MCF 10A (cell line): Measurements from ENCODE around the gene TDP1. TPM values are rescaled to one million over a fixed set of nuclear protein-coding genes. Genes with fewer than 3 reads are reported as not detected.

ENCODE experiments used
- BruUV-seq: library from RNA; stranded (reverse); fragments of 400-500 nt; replicated peaks from 2 replicates; lab custom pipeline; 2021; lab: Mats Ljungman, UMichigan
- CTCF ChIA-PET: fragments of 300-600 bp; sonication (Branson Sonifier 250); formaldehyde crosslinking; extraction: SDS; loops from one replicate; lab custom pipeline; 2021; ENCODE audit warnings: antibody characterized with exemption, inconsistent platforms; lab: Yijun Ruan, JAX
- POLR2A ChIA-PET: fragments of 300-600, 350-650 bp; sonication (Branson Sonifier 250); formaldehyde crosslinking; extraction: SDS; loops from one replicate; lab custom pipeline; 2020; ENCODE audit warnings: antibody characterized with exemption, inconsistent platforms; lab: Yijun Ruan, JAX
- DNase-seq: peaks from one replicate; pipeline ENCODE4 v3.0.0-alpha.2; 2018; ENCODE audit not compliant: unreplicated experiment
- H3K27ac Mint-ChIP-seq: one replicate; pipeline ENCODE4 v1.8.0; 2022; ENCODE audit warnings: mild to moderate bottlenecking, low read depth, mixed read lengths; ENCODE audit not compliant: unreplicated experiment
- H3K27me3 Mint-ChIP-seq: one replicate; pipeline ENCODE4 v1.8.0; 2022; ENCODE audit warnings: mixed read lengths; ENCODE audit not compliant: insufficient read depth, unreplicated experiment
- H3K36me3 Mint-ChIP-seq: one replicate; pipeline ENCODE4 v1.8.0; 2022; ENCODE audit warnings: mild to moderate bottlenecking, moderate library complexity, mixed read lengths; ENCODE audit not compliant: insufficient read depth, unreplicated experiment
- H3K4me1 Mint-ChIP-seq: one replicate; pipeline ENCODE4 v1.8.0; 2022; ENCODE audit warnings: mixed read lengths; ENCODE audit not compliant: insufficient read depth, unreplicated experiment
- H3K4me3 Mint-ChIP-seq: one replicate; pipeline ENCODE4 v1.8.0; 2022; ENCODE audit warnings: mild to moderate bottlenecking, moderate library complexity, mixed read lengths; ENCODE audit not compliant: unreplicated experiment
- H3K9me3 Mint-ChIP-seq: one replicate; pipeline ENCODE4 v1.8.0; 2022; ENCODE audit warnings: mixed read lengths; ENCODE audit not compliant: unreplicated experiment
- intact Hi-C: fragments of 100-400 bp; cut with micrococcal nuclease; formaldehyde crosslinking; loops from 2 replicates; pipeline ENCODE4 v1.14.1; 2022
- total RNA-seq: library from RNA; stranded (reverse); gene quantifications from 2 replicates; pipeline ENCODE4 v1.2.3, GENCODE V29; 2022
- TF ChIP-seq, protein P1 (sequence below): fragments of 200-600 bp; IDR thresholded peaks from one replicate; pipeline ENCODE4 v1.8.0; 2022; ENCODE audit warnings: antibody characterized with exemption, mild to moderate bottlenecking; ENCODE audit not compliant: unreplicated experiment

Gene TDP1
- total RNA-seq, 1 experiment from 2014 or later, result 16.3 TPM

DNA sequence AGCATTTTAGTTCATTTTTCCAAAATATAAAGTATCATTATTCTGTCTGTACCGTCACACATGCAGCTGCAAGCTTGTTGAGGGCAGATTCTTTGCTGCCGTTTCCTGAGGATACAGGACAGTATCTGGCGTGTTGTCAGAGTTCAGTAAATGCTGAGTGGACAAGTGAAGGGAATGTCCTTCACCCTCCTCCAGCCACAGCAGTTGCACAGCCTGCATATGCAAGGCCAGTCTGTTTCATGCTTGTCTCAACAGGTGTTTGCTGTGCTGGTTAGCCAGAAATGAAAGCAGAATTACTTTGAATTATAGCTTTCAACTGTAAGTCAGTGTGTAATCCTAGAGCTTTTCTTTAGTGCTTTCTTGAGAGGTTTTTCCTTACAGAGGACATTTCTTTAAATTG is 36.5 kb downstream of the TDP1 start:
- H3K27ac Mint-ChIP-seq, result no peak overlapping the region
- H3K9me3 Mint-ChIP-seq, result no peaks in the 10 kb centered on the region
- no peaks in the 10 kb centered on the region for H3K27me3 Mint-ChIP-seq
- peaks cover 55% of the 10 kb centered on the region for H3K36me3 Mint-ChIP-seq
- ChIA-PET CTCF (interaction anchor here (0.6 to 2.9 kb wide), 2 partner anchors 19 to 1109 kb away, joined by 3 to 19 read pairs; no protein-coding TSS in a partner anchor), POLR2A (no interaction called here)
- BruUV-seq, result no TSS peak
- H3K4me3 Mint-ChIP-seq, result no peak overlapping the region
- H3K4me1 Mint-ChIP-seq, result no peaks in the 10 kb centered on the region
- TF ChIP-seq, protein P1, sequence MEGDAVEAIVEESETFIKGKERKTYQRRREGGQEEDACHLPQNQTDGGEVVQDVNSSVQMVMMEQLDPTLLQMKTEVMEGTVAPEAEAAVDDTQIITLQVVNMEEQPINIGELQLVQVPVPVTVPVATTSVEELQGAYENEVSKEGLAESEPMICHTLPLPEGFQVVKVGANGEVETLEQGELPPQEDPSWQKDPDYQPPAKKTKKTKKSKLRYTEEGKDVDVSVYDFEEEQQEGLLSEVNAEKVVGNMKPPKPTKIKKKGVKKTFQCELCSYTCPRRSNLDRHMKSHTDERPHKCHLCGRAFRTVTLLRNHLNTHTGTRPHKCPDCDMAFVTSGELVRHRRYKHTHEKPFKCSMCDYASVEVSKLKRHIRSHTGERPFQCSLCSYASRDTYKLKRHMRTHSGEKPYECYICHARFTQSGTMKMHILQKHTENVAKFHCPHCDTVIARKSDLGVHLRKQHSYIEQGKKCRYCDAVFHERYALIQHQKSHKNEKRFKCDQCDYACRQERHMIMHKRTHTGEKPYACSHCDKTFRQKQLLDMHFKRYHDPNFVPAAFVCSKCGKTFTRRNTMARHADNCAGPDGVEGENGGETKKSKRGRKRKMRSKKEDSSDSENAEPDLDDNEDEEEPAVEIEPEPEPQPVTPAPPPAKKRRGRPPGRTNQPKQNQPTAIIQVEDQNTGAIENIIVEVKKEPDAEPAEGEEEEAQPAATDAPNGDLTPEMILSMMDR, result no peak
- intact Hi-C loops, result no loop called here
- no peak for DNase-seq

DNA sequence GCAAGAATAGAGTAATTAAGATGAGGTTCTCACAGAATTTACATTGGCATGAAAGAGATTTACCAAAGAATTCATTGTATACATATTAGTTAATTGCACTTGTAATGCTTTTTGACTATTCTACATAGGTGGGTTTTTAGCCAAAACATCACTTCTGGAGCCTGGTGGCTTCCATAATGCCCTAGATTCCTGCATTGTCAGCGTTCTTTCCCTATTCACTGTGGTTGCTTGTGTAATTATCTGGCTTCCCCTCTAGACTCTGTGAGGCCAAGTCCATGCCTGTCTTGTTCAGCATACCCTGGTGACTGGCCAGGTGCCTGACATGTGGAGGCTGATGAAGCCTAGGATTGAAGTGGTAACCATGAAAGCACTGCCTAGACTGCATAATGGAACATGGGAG is 41.2 kb downstream of the TDP1 start:
- ChIA-PET POLR2A (no interaction called here), CTCF (no interaction called here)
- Mint-ChIP-seq H3K9me3 (no peaks in the 10 kb centered on the region), H3K27ac (no peak overlapping the region), H3K4me3 (no peak overlapping the region), H3K27me3 (no peaks in the 10 kb centered on the region), H3K4me1 (no peaks in the 10 kb centered on the region), H3K36me3 (peaks cover 49% of the 10 kb centered on the region)
- TF ChIP-seq, protein P1, result no peak
- intact Hi-C loops, result no loop called here
- no TSS peak for BruUV-seq
- DNase-seq, result no peak

DNA sequence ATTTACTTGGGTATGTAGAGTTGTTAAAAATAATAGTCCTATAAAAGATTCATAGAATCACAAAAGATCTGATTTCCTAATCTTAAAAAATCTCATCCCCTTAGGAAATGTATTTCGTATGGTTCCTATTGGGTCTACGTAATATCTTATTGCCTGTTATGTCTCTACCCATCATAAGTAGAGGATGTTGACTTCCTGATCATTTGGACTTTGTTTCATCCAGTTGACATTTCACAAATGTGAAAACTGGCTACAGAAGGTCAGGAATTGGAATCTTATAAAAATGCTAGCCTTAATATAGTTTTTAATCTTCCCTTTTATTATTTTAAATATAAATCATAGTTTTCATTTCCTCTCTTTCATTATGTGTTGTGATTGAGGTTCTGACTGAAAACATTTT is 45.2 kb downstream of the TDP1 start:
- TF ChIP-seq, protein P1, result no peak
- DNase-seq, result no peak
- H3K36me3 Mint-ChIP-seq, result peaks cover 45% of the 10 kb centered on the region
- no peak overlapping the region for H3K27ac Mint-ChIP-seq
- intact Hi-C loops, result no loop called here
- no TSS peak for BruUV-seq
- H3K27me3 Mint-ChIP-seq, result no peaks in the 10 kb centered on the region
- H3K9me3 Mint-ChIP-seq, result no peaks in the 10 kb centered on the region
- ChIA-PET POLR2A (no interaction called here), CTCF (no interaction called here)
- H3K4me3 Mint-ChIP-seq, result no peak overlapping the region
- no peaks in the 10 kb centered on the region for H3K4me1 Mint-ChIP-seq

- H3K27me3 Mint-ChIP-seq, result no peaks in the 10 kb centered on the region
- TF ChIP-seq, protein P1, result no peak
- no TSS peak for BruUV-seq
Observed at GRCh38 chr14:90003526-90004307, 48.0 kb downstream of the TDP1 start.

More at GRCh38 chr14:90003526-90004307, 48.0 kb downstream of the TDP1 start:
- ChIA-PET CTCF (interaction anchor here (0.6 to 0.7 kb wide), 2 partner anchors 116 to 416 kb away, joined by 3 read pairs; no protein-coding TSS in a partner anchor), POLR2A (no interaction called here)
- Mint-ChIP-seq H3K27ac (no peak overlapping the region), H3K4me3 (no peak overlapping the region), H3K9me3 (no peaks in the 10 kb centered on the region), H3K4me1 (no peaks in the 10 kb centered on the region), H3K36me3 (peaks cover 43% of the 10 kb centered on the region)
- no peak for DNase-seq
- intact Hi-C loops, result no loop called here
